GM18520 (cell line): ENCODE results near the gene GAA.

Experiments used
- ATAC-seq: cut with Tn5 transposase; IDR thresholded peaks from one replicate; pipeline ENCODE4 v1.9.1; 2021; ENCODE audit not compliant: unreplicated experiment

The GAA gene

DNA sequence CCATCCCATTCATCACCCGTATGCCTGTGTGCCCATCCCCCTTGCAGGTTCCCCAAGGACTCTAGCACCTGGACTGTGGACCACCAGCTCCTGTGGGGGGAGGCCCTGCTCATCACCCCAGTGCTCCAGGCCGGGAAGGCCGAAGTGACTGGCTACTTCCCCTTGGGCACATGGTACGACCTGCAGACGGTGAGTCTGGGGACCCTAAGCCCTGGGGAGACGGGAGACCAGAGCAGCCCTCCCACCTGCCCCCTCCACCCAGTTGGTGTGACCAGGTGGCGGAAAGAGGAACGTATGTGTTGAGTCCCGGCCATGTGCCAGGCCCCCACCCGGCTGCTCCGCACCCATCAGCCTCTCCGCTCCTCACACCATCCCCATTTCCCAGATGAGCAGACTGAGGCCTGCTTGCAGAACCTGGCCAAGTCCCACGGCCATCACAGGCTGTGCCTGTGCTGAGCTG lies 15.6 kb downstream of the GAA start:
- ATAC-seq, result no peak

DNA sequence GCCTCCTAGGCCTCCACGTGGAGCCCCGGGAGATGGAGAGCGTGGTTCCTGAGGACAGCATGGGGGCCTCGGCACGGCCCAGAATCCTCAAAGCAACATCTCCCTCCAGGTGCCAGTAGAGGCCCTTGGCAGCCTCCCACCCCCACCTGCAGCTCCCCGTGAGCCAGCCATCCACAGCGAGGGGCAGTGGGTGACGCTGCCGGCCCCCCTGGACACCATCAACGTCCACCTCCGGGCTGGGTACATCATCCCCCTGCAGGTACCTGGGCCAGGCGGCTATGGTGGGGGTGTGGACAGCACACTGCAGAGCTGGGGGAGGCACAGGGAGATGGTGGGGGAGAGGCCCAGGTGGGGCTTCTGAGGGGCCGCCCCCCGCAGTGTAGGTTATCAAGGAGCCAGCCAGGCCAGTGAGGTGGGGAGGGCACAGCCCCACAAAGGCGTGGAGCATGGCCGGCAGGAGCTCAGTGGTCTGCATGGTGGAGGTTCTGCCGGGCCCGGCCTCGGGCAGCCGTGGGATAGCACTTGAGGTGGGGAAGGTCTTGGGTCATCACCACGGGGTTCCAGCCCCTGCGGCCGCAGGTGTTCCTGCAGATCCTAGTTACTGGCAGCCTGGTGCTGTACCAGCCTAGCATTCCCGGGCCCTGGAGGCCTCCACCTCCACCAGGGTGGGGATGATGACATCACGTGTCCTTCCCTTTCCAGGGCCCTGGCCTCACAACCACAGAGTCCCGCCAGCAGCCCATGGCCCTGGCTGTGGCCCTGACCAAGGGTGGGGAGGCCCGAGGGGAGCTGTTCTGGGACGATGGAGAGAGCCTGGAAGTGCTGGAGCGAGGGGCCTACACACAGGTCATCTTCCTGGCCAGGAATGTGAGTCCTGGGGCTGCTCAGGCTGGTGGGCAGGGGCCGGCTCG lies 16.4 kb downstream of the GAA start:
- no peak for ATAC-seq

DNA sequence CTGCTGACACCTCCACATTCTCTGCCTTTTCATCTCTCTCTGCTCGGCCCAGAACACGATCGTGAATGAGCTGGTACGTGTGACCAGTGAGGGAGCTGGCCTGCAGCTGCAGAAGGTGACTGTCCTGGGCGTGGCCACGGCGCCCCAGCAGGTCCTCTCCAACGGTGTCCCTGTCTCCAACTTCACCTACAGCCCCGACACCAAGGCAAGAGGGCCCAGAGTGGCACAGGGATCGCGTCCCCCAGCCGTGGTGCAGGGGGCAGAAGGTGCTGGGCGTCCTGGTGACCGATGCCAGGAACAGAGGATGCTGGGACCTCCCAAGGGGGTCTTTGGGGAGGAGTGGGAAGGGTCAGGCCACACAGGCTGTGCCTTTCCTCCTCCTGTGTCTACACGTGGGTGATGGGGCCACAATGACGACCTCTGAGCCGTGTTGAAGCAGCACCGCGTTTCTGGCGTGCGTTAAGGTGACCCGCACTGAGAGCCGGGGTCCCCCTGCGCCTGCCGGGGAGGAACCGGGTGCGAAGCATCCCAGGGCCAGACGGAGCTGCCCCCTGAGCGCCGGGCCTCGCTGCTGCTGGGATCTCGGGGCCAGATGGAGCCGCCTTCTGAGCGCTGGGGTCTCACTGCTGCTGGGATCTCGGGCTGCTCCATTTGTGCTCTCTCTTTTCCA lies 17.4 kb downstream of the GAA start:
- ATAC-seq, result no peak

DNA sequence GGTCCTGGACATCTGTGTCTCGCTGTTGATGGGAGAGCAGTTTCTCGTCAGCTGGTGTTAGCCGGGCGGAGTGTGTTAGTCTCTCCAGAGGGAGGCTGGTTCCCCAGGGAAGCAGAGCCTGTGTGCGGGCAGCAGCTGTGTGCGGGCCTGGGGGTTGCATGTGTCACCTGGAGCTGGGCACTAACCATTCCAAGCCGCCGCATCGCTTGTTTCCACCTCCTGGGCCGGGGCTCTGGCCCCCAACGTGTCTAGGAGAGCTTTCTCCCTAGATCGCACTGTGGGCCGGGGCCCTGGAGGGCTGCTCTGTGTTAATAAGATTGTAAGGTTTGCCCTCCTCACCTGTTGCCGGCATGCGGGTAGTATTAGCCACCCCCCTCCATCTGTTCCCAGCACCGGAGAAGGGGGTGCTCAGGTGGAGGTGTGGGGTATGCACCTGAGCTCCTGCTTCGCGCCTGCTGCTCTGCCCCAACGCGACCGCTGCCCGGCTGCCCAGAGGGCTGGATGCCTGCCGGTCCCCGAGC lies 17.9 kb downstream of the GAA start:
- no peak for ATAC-seq

DNA sequence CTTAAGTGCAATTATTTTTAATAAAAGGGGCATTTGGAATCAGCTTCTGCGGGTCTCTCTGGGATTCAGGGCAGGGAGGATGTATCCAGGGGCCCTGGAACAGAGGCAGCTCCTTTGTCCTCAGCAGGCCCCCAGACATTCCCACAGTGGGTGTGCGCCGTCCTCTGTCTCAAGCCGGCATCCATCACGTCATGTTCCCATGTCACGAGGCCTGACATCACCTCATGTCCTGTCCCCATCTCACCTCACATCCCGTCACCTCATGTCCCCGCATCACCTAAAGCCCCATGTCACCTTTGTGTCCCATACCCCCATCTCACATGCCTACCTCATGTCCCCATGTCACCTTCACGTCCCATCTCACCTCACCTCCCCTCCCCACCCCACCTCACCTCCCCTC lies 18.5 kb downstream of the GAA start:
- no peak for ATAC-seq

DNA sequence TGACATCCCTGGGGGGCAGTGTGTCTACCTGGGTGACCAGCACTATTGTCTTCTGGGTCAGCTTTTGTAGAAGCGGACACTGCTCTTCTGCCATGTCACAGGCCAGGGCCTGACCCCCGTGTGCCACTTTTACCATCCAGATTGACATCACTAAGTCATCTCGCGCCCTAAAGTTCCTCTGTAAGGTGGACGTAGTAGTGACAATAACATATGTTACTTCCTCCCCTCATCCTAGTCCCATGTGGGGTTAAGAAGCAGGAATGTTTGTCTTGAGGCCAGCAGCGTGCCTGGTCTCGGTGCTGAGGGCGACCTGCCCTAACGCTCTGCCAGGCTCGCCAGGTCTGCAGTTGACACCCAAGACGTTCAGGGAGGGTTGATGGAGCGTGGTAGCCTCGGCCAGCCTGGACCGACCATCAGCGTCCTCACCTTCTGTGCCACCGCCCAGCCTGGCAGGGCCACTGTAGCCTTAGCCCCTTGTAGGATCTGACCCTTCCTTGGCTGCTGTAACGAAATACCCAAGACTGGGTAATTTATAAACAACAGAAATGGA lies 20.7 kb downstream of the GAA start:
- ATAC-seq, result no peak

DNA sequence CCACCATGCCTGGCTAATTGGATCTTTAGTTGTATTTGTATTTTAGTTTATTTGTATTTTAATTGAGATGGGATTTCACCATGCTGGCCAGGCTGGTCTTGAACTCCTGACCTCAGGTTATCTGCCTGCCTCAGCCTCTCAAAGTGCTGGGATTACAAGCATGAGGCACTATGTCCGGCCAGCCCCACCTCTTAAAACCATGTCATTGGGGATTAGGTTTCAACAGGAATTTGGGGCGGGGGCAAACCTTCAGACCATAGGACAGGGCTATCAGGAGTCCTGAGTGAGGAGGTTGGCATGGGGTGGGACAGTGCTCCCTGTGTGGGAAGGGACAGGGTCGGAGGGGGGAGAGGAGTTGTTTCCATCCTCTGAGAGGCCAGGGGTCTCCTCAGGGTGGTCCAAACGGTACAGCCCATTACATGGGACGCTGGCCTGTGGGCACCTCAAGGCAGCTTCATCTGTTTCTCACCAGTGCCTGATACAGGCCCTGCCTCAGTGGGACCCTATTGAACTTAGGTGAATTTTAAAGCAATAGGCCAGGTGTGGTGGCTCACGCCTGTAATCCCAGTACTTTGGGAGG lies 21.6 kb downstream of the GAA start:
- ATAC-seq, result no peak

DNA sequence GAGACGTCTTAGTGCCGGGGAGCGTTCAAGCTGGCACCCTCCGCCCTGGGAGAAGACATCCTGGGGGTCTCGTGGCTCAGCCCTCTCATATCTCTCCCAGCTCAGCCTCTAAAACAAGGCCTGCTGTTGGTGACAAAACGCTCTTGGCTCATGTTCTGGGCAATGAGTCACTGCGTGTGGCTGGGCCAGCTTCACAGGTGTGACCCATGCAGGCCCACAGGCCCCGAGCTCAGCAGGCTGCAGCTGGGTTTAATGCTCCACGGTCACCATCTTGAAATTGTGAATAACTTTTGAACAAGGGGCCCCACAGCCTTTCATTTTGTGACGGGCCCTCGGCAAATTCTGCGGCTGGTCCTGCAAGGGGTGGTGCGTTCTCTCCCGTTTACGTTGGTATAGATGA lies 22.4 kb downstream of the GAA start:
- ATAC-seq, result no peak

DNA sequence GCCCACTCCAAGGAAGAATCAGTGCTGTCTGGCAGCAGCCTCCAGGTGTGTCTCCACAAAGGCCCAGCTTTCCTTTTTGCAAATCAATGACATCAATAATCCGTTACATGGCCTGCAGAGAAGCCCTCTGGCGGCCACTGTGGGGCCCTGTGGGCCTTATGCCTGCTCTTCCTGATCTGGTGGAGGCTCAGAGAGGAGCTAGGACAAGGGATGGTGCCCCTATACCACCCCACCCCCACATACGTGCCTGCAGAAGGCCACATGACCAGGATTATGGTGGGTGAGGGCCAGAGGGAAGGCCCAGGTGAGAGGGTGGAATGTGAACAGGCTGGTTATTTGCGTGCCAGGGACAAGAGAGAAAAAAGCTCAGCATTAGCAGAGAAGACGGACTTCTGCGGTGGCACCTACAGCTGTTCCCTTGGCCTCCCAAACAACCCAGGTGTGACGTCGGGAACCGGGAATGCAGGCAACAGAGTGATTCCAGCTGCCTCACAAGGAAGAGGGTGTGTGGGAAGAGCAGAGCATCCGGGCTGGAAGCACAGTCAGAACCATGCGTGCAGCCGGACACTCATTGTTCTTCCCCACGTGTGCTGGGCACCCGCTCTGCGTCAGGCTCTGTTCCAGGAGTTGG lies 23.1 kb downstream of the GAA start:
- ATAC-seq, result no peak

DNA sequence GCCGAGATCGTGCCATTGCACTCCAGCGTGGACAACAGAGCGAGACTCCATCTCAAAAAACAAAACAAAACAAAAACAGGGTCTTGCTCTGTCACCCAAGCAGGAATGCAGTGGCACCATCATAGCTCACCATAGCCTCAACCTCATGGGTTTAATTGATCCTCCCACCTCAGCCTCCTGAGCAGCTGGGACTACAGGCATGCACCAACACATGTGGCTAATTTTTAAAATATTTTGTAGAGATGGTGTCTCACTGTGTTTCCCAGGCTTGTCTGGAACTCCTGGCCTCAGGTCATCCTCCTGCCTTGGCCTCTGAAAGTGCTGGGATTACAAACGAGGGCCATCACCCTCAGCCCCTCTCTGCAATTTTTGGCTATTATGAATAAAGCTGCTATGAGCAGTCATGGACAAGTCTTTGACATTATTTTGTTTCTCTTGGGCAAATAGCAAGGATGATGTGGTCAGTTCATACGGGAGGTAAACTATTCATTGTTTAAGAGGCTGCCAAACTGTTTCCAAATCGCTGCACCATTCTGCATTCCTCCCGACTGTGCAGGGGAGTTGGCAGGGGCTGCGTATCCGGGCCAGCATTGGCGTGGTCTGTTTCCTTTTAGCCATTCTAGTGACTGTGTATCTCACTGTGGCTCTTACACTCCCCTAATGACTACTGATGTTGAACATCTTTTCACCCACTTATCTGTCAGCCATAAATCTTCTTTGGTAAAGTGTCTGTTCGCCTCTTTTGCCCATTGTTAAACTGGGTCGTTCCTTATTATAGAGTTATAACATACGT lies 24.5 kb downstream of the GAA start:
- no peak for ATAC-seq

DNA sequence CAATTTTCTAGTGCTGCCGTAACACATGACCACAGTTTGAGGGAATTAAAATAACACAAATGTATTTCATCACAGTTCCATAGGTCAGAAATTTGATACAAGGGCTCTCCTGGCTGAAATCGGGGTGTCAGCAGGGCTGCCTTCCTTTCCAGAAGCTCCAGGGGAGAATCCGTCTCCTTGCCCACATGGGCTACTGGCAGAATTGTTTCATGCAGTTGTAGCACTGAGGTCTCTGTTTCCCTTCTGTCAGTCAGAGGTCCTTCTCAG lies 25.0 kb downstream of the GAA start:
- no peak for ATAC-seq

DNA sequence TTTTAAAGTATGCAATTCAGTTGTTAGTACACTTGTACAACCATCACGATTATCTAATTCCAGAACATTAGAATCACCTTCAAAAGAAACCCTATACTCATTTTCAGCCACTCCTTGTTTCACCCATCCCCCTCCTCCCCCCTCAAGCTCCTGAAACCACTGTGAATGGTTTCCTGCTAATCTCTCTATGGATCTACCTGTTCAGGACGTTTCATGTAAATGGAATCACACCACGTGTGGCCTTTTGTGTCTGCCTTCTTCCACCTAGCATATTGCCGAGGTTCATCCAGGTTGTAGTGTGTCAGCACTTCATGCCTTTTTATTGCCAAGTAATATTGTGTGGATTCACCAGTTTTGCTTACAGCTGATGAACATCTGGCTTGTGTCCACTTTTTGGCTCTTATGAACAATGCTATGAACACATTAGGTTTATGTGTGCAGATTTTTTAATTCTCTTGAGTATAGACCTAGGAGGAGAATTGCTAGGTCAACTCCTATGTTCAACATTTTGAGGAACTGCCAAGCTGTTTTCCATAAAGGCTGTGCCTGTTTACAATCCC lies 27.7 kb downstream of the GAA start:
- ATAC-seq, result no peak

DNA sequence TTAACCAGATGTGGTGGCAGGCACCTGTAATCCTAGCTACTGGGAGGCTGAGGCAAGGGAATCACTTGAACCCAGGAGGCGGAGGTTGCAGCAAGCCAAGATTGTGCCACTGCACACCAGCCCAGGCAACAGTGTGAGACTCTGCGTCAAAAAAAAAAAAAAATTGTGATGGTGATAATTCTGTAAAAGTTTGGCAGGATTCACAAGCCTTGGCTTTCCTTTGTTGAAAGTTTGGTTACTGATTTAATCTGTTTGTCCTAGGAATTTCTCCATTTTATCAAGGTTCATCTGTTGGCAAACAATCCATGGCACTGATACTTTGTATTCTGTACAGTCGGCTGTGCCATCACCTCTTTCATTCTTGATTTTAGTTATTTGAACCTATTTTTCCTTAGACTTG lies 29.6 kb downstream of the GAA start:
- no peak for ATAC-seq

DNA sequence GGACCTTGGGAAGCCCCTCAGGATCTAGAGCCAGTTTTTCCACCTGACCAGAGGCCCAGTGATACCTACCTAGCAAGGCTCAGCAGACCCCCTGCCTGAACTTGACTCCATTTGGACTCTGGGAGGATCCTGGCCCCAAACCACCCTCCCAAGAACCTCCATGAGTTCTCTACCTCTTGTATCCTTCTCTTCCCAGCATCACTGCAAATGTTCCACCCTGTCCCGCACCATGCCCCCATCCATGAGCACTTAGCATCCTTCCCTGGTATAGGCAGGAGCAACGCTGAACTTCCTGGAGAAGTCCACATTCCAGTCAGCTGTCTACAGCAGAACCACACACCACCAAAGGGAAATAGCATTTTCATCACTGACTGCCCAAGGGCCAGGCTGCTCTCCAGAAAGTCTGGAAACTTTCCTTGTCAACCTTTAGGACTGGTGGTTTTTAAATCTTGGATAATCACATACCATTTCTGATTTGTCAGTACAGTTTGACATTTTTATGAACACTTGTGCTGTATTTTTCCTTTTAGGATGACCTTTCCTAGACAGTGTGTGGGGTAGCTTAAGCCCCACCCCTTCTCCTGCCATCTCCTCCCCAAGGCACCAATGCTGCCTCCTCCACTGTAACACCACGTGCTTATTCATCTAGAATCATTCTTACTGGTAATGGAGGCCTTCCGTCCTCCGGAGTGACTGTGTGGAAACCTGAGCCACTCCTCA lies 31.7 kb downstream of the GAA start:
- ATAC-seq, result no peak

DNA sequence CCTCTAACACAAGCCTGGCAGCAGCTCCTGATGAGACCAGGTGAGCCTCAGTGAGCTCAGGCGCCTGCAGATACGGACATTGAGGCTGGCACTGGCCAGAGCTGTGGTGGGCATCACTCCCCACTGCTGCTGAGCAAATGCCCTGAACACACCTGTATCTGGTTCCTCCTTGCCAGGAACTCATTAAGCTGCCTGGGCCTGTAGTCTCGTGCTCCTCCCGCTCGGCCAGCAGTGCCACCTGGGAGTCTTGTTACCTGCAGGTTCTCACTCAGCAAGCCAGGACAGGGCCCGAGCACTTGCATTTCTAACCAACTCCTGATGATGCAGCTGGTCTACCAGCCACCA lies 32.2 kb downstream of the GAA start:
- ATAC-seq, result no peak

DNA sequence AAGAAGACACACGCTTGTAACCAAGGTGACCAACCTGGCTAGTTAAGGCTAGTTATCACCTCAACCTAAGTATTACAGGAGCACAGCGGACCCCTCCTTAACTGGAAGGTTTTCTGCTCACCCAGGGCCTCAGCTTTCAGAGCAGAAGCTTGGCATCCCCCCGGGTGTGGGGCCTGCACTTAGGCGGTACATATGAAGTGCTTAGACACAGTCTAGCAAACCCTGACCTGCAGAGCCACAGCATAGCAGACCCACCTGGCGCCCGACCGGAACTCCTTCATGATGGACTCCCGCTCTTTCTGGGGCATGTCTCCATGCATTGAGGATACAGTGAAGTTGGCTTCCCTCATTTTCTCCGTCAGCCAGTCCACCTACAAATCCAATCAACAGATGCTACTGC lies 35.8 kb downstream of the GAA start:
- ATAC-seq, result no peak

DNA sequence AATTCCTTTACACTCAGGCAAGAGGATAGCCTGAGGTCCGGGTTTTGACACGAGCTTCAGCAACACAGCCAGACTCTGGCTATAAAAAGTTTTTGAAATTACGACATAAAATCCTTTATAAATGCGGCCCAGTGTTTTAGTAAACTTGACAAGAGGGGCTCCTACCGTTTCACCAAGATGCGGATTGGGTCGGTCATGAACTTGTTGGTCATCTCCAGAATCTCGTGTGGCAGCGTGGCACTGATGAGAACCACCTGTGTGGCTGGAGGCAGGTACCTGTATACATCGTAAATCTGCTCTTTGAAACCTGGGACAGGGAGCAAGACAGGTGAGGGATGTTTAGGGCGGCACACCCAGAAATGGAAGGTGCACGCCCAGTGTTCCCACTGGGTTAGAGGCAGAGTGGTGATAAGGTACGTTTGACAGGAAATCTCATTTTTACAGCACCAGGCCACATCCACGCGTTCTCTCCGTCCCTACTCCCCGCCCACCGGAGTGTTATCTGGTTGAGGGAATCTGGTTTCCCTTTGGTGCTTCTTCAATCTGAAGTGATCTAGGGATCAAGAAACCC lies 37.6 kb downstream of the GAA start:
- no peak for ATAC-seq

DNA sequence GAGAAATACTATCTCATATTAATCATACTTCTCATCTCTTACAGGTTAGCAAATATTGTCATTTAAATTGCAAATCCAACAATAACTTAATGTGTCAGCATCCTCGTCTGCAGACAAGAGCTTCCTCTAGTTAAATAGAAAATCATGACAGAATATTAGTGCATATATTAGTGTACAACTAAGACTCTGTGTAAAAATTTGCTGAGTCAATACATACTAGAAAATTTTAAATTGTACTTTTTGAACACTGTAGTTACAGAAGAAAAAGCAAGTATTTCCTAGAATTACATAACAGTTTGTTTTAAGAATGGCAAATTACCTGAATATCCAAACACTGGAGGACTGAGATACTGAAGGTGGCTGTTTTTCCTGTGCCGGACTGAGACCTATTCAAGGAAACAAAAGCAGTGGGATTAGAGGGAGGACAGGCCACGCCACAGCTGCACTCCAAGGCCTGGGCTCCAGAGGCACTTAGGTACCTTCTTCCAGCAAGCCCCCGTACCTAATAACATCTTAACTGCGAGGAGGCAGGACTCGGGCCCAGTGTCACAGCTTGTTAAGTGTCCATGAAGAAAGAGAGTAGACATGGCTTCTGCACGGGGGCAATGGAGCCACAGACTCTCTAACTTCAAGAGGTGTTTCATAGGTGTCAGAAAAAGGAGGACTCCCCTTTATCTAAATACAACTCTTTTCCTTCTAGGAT lies 40.2 kb downstream of the GAA start:
- ATAC-seq, result no peak

DNA sequence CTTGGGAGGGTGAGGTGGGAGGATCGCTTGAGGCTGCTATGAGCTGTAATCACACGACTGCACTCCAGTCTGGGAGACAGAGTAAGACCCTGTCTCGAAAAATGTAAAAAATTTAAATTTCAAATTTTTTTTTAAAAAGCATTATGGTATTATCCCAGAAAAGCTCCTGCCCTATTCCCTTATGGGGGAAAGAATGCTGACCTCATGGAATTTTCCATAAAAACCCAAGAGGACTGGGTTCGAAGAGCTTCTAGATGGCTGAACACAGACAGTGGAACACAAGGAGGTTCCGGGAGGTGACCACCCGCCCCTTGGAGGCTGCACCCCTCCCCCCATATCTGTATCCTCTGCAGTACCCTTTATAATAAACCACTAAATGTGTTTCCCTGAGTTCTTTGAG lies 41.5 kb downstream of the GAA start:
- ATAC-seq, result no peak
